Uterus (tissue), 4 donors: Measurements from ENCODE around the gene NTNG1. TPM values are rescaled to one million over a fixed set of nuclear protein-coding genes. Genes with fewer than 3 reads are reported as not detected.

ENCODE experiments used
- DNase-seq, 2 donors: peaks; one replicate each; pipeline ENCODE4 v3.0.0-alpha.2; 2019 to 2020
- H3K27ac ChIP-seq, 2 donors: fragments of 200-600 bp; sonication (generic); 1 replicate in 1 of 2; 2 replicates in 1 of 2; pipeline ENCODE4 v1.5.1; 2016 to 2018
- H3K27me3 ChIP-seq, 2 donors: fragments of 200-600 bp; sonication (generic); one replicate each; pipeline ENCODE4 v1.5.1; 2018 to 2019; ENCODE audit warnings: control low read depth in 1 of 2
- H3K36me3 ChIP-seq, 2 donors: fragments of 200-600 bp; sonication (generic); one replicate each; pipeline ENCODE4 v1.5.1; 2019; ENCODE audit warnings: control low read depth in 1 of 2
- H3K4me1 ChIP-seq, 2 donors: fragments of 200-600 bp; sonication (generic); one replicate each; pipeline ENCODE4 v1.5.1; 2018 to 2019; ENCODE audit warnings: control low read depth in 1 of 2
- H3K4me3 ChIP-seq, 2 donors: fragments of 200-600 bp; sonication (generic); 1 replicate in 1 of 2; 2 replicates in 1 of 2; pipeline ENCODE4 v1.5.1; 2018 to 2019; ENCODE audit warnings: mild to moderate bottlenecking in 1 of 2
- H3K9me3 ChIP-seq, 2 donors: fragments of 200-600 bp; sonication (generic); one replicate each; pipeline ENCODE4 v1.5.1; 2019; ENCODE audit warnings: control low read depth in 1 of 2
- POLR2A ChIP-seq, 2 donors: fragments of 450-650 bp; IDR thresholded peaks; one replicate each; pipeline ENCODE4 v1.6.1; 2016; ENCODE audit warnings: antibody characterized with exemption in 2 of 2, mild to moderate bottlenecking in 1 of 2, moderate library complexity in 1 of 2
- intact Hi-C: fragments of 100-400 bp; cut with DNase I; formaldehyde crosslinking; loops from one replicate; pipeline ENCODE4 v1.15.1; 2023; ENCODE audit warnings: low total_unique reads
- total RNA-seq, 4 donors: library from RNA; depleted of rRNA in 3 of 4; stranded (reverse); fragments of >200 nt in 3 of 4; gene quantifications; one replicate each; pipeline versions ENCODE4 v1.1.0 to v1.2.4, GENCODE V29; 2014 to 2023
- TF ChIP-seq, protein P1 (sequence below), 4 experiments: fragments of 200-600 bp in 2 of 4; fragments of 450-650 bp in 2 of 4; sonication (generic) in 2 of 4; IDR thresholded peaks; one replicate each; pipeline ENCODE4 v1.5.1; 2016 to 2019; ENCODE audit warnings: antibody characterized with exemption in 4 of 4, mild to moderate bottlenecking in 2 of 4, moderate library complexity in 1 of 4
- donor health status: DM: yes; HTN: yes; CAD: no.

The NTNG1 gene
- total RNA-seq, 4 donors from 2014 or later: 1.2 to 11.9 TPM; not detected in 2

DNA sequence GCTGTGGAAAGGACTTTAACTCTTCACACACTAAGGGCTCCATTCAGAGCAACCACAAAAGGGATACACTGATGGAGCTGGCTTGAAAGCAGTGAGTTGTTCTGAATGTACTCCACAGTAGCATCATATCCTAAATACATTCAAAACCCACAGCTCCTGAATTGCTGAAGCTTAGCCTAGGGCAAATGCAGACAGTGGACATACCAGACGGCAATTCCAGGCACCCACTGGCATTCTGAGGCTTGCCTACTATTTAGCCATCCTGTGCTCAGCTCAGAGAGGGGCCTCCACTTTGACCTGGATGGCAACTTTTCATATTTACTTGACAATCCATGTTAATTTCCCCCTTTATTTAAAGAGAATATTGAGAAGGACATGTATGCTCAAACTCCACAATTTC lies 303.5 kb downstream of the NTNG1 start:
- Histone ChIP-seq H3K27me3 (no peaks in the 10 kb centered on the region), H3K4me3 (no peak overlapping the region), H3K36me3 (no peaks in the 10 kb centered on the region), H3K27ac (no peak overlapping the region), H3K9me3 (no peaks in the 10 kb centered on the region), H3K4me1 (no peaks in the 10 kb centered on the region)
- intact Hi-C loops: no loop called here
- DNase-seq: no peak
- TF ChIP-seq, protein P1, sequence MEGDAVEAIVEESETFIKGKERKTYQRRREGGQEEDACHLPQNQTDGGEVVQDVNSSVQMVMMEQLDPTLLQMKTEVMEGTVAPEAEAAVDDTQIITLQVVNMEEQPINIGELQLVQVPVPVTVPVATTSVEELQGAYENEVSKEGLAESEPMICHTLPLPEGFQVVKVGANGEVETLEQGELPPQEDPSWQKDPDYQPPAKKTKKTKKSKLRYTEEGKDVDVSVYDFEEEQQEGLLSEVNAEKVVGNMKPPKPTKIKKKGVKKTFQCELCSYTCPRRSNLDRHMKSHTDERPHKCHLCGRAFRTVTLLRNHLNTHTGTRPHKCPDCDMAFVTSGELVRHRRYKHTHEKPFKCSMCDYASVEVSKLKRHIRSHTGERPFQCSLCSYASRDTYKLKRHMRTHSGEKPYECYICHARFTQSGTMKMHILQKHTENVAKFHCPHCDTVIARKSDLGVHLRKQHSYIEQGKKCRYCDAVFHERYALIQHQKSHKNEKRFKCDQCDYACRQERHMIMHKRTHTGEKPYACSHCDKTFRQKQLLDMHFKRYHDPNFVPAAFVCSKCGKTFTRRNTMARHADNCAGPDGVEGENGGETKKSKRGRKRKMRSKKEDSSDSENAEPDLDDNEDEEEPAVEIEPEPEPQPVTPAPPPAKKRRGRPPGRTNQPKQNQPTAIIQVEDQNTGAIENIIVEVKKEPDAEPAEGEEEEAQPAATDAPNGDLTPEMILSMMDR (IDR thresholded peaks at IDR 0.05): no peak
- no peak for TF ChIP-seq POLR2A (IDR thresholded peaks at IDR 0.05)

DNA sequence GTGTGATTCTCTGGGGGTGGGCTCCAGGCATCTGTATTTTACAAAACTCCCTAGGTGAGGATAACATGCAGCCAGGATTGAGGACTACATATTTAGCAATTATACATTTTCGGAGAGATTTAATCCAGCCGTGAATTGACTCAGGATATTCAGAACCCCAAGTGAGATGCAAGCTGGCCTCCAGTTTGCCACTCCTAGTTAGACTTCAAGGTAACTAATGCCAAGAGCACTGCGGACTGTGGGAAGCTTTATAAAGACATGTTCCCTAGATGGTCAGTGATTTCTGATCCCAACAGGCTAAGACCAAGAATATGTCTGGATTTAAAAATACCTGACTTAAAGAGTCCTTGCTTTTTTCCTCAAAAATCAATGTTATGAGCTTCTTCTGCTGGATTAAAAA lies 308.5 kb downstream of the NTNG1 start:
- TF ChIP-seq POLR2A (IDR thresholded peaks at IDR 0.05): no peak
- TF ChIP-seq, protein P1 (IDR thresholded peaks at IDR 0.05): no peak
- Histone ChIP-seq H3K27ac (no peak overlapping the region), H3K36me3 (no peaks in the 10 kb centered on the region), H3K4me3 (no peak overlapping the region), H3K27me3 (no peaks in the 10 kb centered on the region), H3K9me3 (no peaks in the 10 kb centered on the region), H3K4me1 (no peaks in the 10 kb centered on the region)
- DNase-seq: no peak
- intact Hi-C loops: no loop called here

DNA sequence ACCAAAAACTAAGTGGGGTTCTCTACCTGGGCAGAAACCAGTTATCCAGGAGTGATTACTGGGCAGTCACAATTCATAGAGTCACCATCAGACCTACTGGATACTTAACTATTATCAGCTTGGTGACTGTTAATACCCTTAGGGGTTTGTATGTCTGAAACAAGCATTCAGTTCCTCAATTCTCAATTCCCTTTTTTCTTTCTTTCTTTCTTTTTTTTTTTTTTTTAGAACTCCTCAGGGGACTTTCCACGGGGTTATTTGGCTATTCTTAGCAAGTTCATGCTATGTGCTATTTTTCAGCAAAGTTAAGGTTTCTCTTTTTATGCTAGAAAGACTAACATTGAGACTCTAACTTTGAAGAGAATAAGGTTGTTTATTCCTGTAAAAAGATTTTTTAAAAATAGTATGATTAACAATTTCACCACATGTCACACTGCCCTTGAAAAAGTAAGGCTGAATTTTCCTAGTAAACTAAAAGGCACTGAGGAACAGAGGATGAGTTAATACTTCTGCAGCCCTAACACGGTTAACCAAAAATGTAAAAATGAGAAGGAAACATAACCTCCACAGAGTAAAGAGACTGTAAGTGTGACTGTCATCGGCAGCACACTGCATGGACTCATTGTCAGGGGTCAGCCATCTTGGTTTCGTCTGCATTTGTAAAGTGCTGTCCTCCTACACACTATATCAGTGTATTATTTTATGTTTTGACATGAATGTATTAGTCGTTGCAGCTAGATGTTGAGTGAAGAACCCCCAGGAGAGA lies 310.2 kb downstream of the NTNG1 start:
- intact Hi-C loops: no loop called here
- Histone ChIP-seq H3K27me3 (no peaks in the 10 kb centered on the region), H3K36me3 (no peaks in the 10 kb centered on the region), H3K4me3 (no peak overlapping the region), H3K9me3 (no peaks in the 10 kb centered on the region), H3K4me1 (no peaks in the 10 kb centered on the region), H3K27ac (no peak overlapping the region)
- TF ChIP-seq, protein P1 (IDR thresholded peaks at IDR 0.05): no peak
- no peak for TF ChIP-seq POLR2A (IDR thresholded peaks at IDR 0.05)
- DNase-seq: no peak

DNA sequence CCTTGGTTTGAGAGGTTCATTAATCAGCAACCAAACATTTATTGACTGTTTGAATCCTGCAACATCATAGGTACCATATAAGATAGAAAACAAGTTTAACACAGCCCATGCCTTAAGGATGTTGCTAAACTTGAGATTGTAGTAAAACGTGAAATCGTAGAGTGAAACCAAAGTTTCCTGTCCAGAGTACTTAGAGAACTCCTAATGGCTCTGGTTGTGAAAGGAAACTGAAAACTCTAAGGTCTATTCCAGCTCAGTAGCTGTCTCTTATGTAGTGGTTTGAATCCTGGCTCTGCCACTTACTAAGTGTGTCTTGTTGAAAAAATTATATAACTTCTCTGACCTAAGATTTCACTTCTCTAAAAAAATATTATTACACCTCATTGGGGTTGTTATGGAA lies 310.9 kb downstream of the NTNG1 start:
- DNase-seq: no peak
- TF ChIP-seq, protein P1 (IDR thresholded peaks at IDR 0.05): no peak
- H3K27ac ChIP-seq: no peak overlapping the region
- no peak overlapping the region for H3K4me3 ChIP-seq
- no peaks in the 10 kb centered on the region for H3K4me1 ChIP-seq
- H3K9me3 ChIP-seq: no peaks in the 10 kb centered on the region
- intact Hi-C loops: no loop called here
- no peaks in the 10 kb centered on the region for H3K27me3 ChIP-seq
- no peaks in the 10 kb centered on the region for H3K36me3 ChIP-seq

DNA sequence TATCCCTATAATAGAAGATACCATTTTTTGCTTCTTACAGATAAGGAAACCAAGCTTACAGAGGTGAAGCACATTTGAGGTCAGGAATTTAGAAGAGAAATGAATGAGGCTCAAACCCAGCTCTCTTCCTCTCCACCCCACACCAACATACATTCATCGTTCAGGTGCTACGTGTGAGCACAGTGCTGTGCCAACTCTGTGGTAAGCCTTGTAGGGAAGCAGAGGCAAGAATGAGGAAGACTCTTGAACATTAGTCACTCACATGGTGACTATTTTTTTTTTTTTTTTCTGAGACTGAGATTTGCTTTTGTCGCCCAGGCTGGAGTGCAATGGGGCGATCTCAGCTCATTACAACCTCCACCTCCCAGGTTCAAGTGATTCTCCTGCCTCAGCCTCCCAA lies 314.0 kb downstream of the NTNG1 start:
- intact Hi-C loops: no loop called here
- no peaks in the 10 kb centered on the region for H3K9me3 ChIP-seq
- no peaks in the 10 kb centered on the region for H3K36me3 ChIP-seq
- H3K27ac ChIP-seq: no peak overlapping the region
- no peak overlapping the region for H3K4me3 ChIP-seq
- H3K4me1 ChIP-seq: no peaks in the 10 kb centered on the region
- TF ChIP-seq, protein P1 (IDR thresholded peaks at IDR 0.05): no peak
- no peak for TF ChIP-seq POLR2A (IDR thresholded peaks at IDR 0.05)
- no peak for DNase-seq
- no peaks in the 10 kb centered on the region for H3K27me3 ChIP-seq
